Endothelial cell of umbilical vein (primary cell): ENCODE measurements around the gene ZNF319.

Experiments
- POLR2A ChIP-seq: IDR thresholded peaks from 2 replicates; pipeline ENCODE4 v1.6.1; 2012; ENCODE audit warnings: low read depth, mild to moderate bottlenecking, control low read depth, low read length
- POLR2AphosphoS5 ChIP-seq: IDR thresholded peaks from 2 replicates; pipeline ENCODE4 v1.6.1; 2012; ENCODE audit warnings: low read depth, mild to moderate bottlenecking, control low read depth, low read length, moderate library complexity; ENCODE audit not compliant: insufficient read depth
- TF ChIP-seq, protein P1 (sequence below), 2 donors: IDR thresholded peaks; 1 replicate in 1 of 2; 2 replicates in 1 of 2; pipeline ENCODE4 v1.5.1; 2011; ENCODE audit warnings: low read length in 2 of 2, mild to moderate bottlenecking in 2 of 2, moderate library complexity in 2 of 2, control low read depth in 1 of 2, inconsistent platforms in 1 of 2, low read depth in 1 of 2; ENCODE audit not compliant: insufficient read depth in 1 of 2; ENCODE audit errors: extremely low read depth in 1 of 2

DNA sequence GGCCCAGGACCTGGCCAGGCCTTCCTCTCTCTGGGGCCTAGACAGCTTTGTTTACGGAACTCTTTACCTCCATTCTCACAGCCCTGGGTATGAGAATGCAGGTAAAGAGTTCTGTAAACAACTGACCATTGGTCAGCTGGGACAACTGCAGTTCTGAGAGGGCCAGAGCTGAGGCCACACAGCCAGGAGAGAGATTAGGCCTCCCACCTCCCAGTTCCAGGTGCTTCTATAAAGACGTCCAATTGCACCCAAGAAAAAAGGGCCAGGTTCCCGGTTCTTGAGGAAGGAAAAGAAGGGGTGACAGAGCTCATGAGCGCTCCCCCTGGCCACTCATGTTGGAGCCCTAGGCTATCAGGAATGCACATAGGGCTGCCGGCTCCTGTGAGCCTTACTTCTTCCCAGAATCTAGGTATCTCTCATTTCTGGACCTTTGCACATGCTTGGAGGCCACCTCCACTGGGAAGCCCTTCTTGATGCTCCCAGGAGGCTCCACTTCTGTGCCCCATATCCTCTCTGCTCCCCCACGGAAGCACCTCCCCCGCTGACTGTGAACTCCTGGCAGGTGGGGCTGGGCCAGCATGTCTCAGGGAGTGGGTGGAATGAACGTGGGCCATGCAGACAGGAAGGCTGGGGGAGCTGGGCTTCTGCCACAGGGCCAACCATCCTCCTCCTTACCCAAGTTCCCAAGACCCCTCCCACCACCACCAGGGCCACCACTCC, 42.6 kb downstream of the ZNF319 start:
- TF ChIP-seq, protein P1, sequence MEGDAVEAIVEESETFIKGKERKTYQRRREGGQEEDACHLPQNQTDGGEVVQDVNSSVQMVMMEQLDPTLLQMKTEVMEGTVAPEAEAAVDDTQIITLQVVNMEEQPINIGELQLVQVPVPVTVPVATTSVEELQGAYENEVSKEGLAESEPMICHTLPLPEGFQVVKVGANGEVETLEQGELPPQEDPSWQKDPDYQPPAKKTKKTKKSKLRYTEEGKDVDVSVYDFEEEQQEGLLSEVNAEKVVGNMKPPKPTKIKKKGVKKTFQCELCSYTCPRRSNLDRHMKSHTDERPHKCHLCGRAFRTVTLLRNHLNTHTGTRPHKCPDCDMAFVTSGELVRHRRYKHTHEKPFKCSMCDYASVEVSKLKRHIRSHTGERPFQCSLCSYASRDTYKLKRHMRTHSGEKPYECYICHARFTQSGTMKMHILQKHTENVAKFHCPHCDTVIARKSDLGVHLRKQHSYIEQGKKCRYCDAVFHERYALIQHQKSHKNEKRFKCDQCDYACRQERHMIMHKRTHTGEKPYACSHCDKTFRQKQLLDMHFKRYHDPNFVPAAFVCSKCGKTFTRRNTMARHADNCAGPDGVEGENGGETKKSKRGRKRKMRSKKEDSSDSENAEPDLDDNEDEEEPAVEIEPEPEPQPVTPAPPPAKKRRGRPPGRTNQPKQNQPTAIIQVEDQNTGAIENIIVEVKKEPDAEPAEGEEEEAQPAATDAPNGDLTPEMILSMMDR (IDR thresholded peaks at IDR 0.05; ENCODE audit: extremely low read depth in 1 of 2, insufficient read depth in 1 of 2, low read depth in 1 of 2, low read length in 2 of 2) = no peak
- no peak for TF ChIP-seq POLR2A
- TF ChIP-seq POLR2AphosphoS5 = no peak
